OCI-LY7 (cell line): ENCODE measurements around the gene CEACAM6.

Source experiments
- EZH2phosphoT487 ChIP-seq: fragments of 200-600 bp; sonication (generic); IDR thresholded peaks from 2 replicates; pipeline ENCODE4 v1.6.1; 2018; ENCODE audit warnings: low read depth, borderline replicate concordance, mild to moderate bottlenecking, mixed run types, antibody characterized with exemption, low read length, moderate library complexity, mixed read lengths
- TF ChIP-seq, protein P1 (sequence below): fragments of 200-600 bp; sonication (generic); conservative IDR thresholded peaks from 2 replicates; pipeline ENCODE4 v1.5.1; 2014; ENCODE audit warnings: mild to moderate bottlenecking, antibody characterized with exemption, low read length, moderate library complexity, mixed read lengths

- TF ChIP-seq, protein P1, sequence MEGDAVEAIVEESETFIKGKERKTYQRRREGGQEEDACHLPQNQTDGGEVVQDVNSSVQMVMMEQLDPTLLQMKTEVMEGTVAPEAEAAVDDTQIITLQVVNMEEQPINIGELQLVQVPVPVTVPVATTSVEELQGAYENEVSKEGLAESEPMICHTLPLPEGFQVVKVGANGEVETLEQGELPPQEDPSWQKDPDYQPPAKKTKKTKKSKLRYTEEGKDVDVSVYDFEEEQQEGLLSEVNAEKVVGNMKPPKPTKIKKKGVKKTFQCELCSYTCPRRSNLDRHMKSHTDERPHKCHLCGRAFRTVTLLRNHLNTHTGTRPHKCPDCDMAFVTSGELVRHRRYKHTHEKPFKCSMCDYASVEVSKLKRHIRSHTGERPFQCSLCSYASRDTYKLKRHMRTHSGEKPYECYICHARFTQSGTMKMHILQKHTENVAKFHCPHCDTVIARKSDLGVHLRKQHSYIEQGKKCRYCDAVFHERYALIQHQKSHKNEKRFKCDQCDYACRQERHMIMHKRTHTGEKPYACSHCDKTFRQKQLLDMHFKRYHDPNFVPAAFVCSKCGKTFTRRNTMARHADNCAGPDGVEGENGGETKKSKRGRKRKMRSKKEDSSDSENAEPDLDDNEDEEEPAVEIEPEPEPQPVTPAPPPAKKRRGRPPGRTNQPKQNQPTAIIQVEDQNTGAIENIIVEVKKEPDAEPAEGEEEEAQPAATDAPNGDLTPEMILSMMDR, result no peak
- no peak for TF ChIP-seq EZH2phosphoT487
Observed at GRCh38 chr19:41735071-41735600, 20.2 kb upstream of the CEACAM6 start.
